Stimulated activated memory B cell treated with anti-CD40 and anti-IgM and Interleukin-4, amounts not matched to agents 10 μg/mL and 1 μg/mL and 100 μg/mL, for 72 hours (primary cell): Measurements from ENCODE around the gene GET4.

Source experiments
- ATAC-seq: fragments of 150-1000 bp; cut with Tn5 transposase; 2 replicates; pipeline ENCODE4 v1.10.0; 2021
- H3K27ac Mint-ChIP-seq: one replicate; pipeline ENCODE4 v1.8.0; 2022; ENCODE audit warnings: mild to moderate bottlenecking, mixed read lengths
- H3K27me3 Mint-ChIP-seq: one replicate; pipeline ENCODE4 v1.8.0; 2022; ENCODE audit warnings: mixed read lengths
- H3K36me3 Mint-ChIP-seq: one replicate; pipeline ENCODE4 v1.8.0; 2022; ENCODE audit warnings: mixed read lengths
- H3K4me1 Mint-ChIP-seq: one replicate; pipeline ENCODE4 v1.8.0; 2022; ENCODE audit warnings: mixed read lengths
- H3K4me3 Mint-ChIP-seq: one replicate; pipeline ENCODE4 v1.8.0; 2022; ENCODE audit warnings: mild to moderate bottlenecking, moderate library complexity, mixed read lengths
- H3K9me3 Mint-ChIP-seq: one replicate; pipeline ENCODE4 v1.8.0; 2022; ENCODE audit warnings: mixed read lengths

The GET4 gene

GRCh38 chr7:876077-876971, at the start of gene GET4:
TSS of gene GET4 (plus strand) at chr7:876554. CDS start at chr7:876646, 92 bp downstream.
- Mint-ChIP-seq H3K4me1 (peaks cover 34% of the 10 kb centered on the region), H3K9me3 (no peaks in the 10 kb centered on the region), H3K27ac (peak within 1 kb of the TSS; percentile 97), H3K27me3 (no peaks in the 10 kb centered on the region), H3K36me3 (peaks cover 23% of the 10 kb centered on the region), H3K4me3 (peak within 1 kb of the TSS; percentile 98)
- ATAC-seq = peak; percentile 88

GRCh38 chr7:828793-829561, 47.4 kb upstream of the GET4 start:
- Mint-ChIP-seq H3K36me3 (peaks cover 26% of the 10 kb centered on the region), H3K27me3 (no peaks in the 10 kb centered on the region), H3K27ac (peak overlapping the region; percentile 94), H3K4me1 (peaks cover 61% of the 10 kb centered on the region), H3K4me3 (no peak overlapping the region), H3K9me3 (no peaks in the 10 kb centered on the region)
- ATAC-seq = no peak

- peaks cover 26% of the 10 kb centered on the region for H3K36me3 Mint-ChIP-seq
- ATAC-seq = no peak
- H3K4me3 Mint-ChIP-seq = no peak overlapping the region
- H3K4me1 Mint-ChIP-seq = peaks cover 61% of the 10 kb centered on the region
- H3K27me3 Mint-ChIP-seq = no peaks in the 10 kb centered on the region
- H3K9me3 Mint-ChIP-seq = no peaks in the 10 kb centered on the region
- peak overlapping the region; percentile 94 for H3K27ac Mint-ChIP-seq
Observed at GRCh38 chr7:830069-830468, 46.3 kb upstream of the GET4 start.

- Mint-ChIP-seq H3K4me1 (peaks cover 68% of the 10 kb centered on the region), H3K27ac (peak overlapping the region; percentile 94), H3K9me3 (no peaks in the 10 kb centered on the region), H3K4me3 (peak overlapping the region; percentile 79), H3K27me3 (no peaks in the 10 kb centered on the region), H3K36me3 (peaks cover 18% of the 10 kb centered on the region)
- ATAC-seq = peak; percentile 83
Observed at GRCh38 chr7:831596-832166, 44.7 kb upstream of the GET4 start.

GRCh38 chr7:832167-832967, 44.0 kb upstream of the GET4 start, which contains the start of gene SUN1:
TSS of gene SUN1 (plus strand) at chr7:832476. CDS start at chr7:832525, 49 bp downstream.
- Mint-ChIP-seq H3K27ac (peak within 1 kb of the TSS; percentile 94), H3K4me1 (peaks cover 70% of the 10 kb centered on the region), H3K27me3 (no peaks in the 10 kb centered on the region), H3K36me3 (peaks cover 18% of the 10 kb centered on the region), H3K4me3 (peak within 1 kb of the TSS; percentile 79), H3K9me3 (no peaks in the 10 kb centered on the region)
- ATAC-seq = peak; percentile 69

GRCh38 chr7:832968-833424, 43.4 kb upstream of the GET4 start:
- Mint-ChIP-seq H3K27ac (peak overlapping the region; percentile 94), H3K27me3 (no peaks in the 10 kb centered on the region), H3K36me3 (peaks cover 18% of the 10 kb centered on the region), H3K4me3 (peak overlapping the region; percentile 79), H3K9me3 (no peaks in the 10 kb centered on the region), H3K4me1 (peaks cover 70% of the 10 kb centered on the region)
- ATAC-seq = no peak

- no peaks in the 10 kb centered on the region for H3K27me3 Mint-ChIP-seq
- ATAC-seq = no peak
- H3K9me3 Mint-ChIP-seq = no peaks in the 10 kb centered on the region
- H3K27ac Mint-ChIP-seq = peak overlapping the region; percentile 46
- H3K4me1 Mint-ChIP-seq = peaks cover 68% of the 10 kb centered on the region
- H3K4me3 Mint-ChIP-seq = no peak overlapping the region
- H3K36me3 Mint-ChIP-seq = peaks cover 21% of the 10 kb centered on the region
Observed at GRCh38 chr7:833601-834258, 42.6 kb upstream of the GET4 start.

- Mint-ChIP-seq H3K27me3 (no peaks in the 10 kb centered on the region), H3K27ac (peak overlapping the region; percentile 46), H3K4me3 (no peak overlapping the region), H3K4me1 (peaks cover 64% of the 10 kb centered on the region), H3K36me3 (peaks cover 26% of the 10 kb centered on the region), H3K9me3 (no peaks in the 10 kb centered on the region)
- no peak for ATAC-seq
Observed at GRCh38 chr7:834277-834676, 42.1 kb upstream of the GET4 start.

GRCh38 chr7:835021-835420, 41.3 kb upstream of the GET4 start:
- H3K9me3 Mint-ChIP-seq = no peaks in the 10 kb centered on the region
- peaks cover 33% of the 10 kb centered on the region for H3K36me3 Mint-ChIP-seq
- no peaks in the 10 kb centered on the region for H3K27me3 Mint-ChIP-seq
- no peak overlapping the region for H3K4me3 Mint-ChIP-seq
- peaks cover 58% of the 10 kb centered on the region for H3K4me1 Mint-ChIP-seq
- no peak for ATAC-seq
- peak overlapping the region; percentile 46 for H3K27ac Mint-ChIP-seq

GRCh38 chr7:835485-836401, 40.6 kb upstream of the GET4 start:
- Mint-ChIP-seq H3K9me3 (no peaks in the 10 kb centered on the region), H3K27ac (peak overlapping the region; percentile 46), H3K36me3 (peaks cover 36% of the 10 kb centered on the region), H3K27me3 (no peaks in the 10 kb centered on the region), H3K4me3 (peak overlapping the region; percentile 25), H3K4me1 (peaks cover 51% of the 10 kb centered on the region)
- ATAC-seq = no peak

- Mint-ChIP-seq H3K36me3 (peaks cover 33% of the 10 kb centered on the region), H3K27ac (peak overlapping the region; percentile 46), H3K27me3 (no peaks in the 10 kb centered on the region), H3K4me3 (no peak overlapping the region), H3K9me3 (no peaks in the 10 kb centered on the region), H3K4me1 (peaks cover 44% of the 10 kb centered on the region)
- no peak for ATAC-seq
Observed at GRCh38 chr7:836429-836828, 39.9 kb upstream of the GET4 start.

GRCh38 chr7:837001-837400, 39.4 kb upstream of the GET4 start:
- Mint-ChIP-seq H3K4me3 (no peak overlapping the region), H3K36me3 (peaks cover 37% of the 10 kb centered on the region), H3K9me3 (no peaks in the 10 kb centered on the region), H3K27me3 (no peaks in the 10 kb centered on the region), H3K4me1 (peaks cover 38% of the 10 kb centered on the region), H3K27ac (peak overlapping the region; percentile 46)
- ATAC-seq = no peak

- Mint-ChIP-seq H3K4me1 (peaks cover 17% of the 10 kb centered on the region), H3K27ac (no peak overlapping the region), H3K4me3 (no peak overlapping the region), H3K9me3 (no peaks in the 10 kb centered on the region), H3K27me3 (no peaks in the 10 kb centered on the region), H3K36me3 (peaks cover 52% of the 10 kb centered on the region)
- ATAC-seq = no peak
Observed at GRCh38 chr7:840001-840600, 36.3 kb upstream of the GET4 start.
